HCT116 (cell line): ENCODE measurements around the gene FAM98A. TPM values are rescaled to one million over a fixed set of nuclear protein-coding genes. Genes with fewer than 3 reads are reported as not detected.

Experiments used
- ATAC-seq: fragments of 200-7000 bp; cut with Tn5 transposase; 2 replicates; pipeline ENCODE4 v1.9.1; 2020; ENCODE audit warnings: mild to moderate bottlenecking, moderate library complexity
- BruUV-seq: library from RNA; stranded (reverse); fragments of 400-500 nt; replicated peaks from 2 replicates; lab custom pipeline; 2021; lab: Mats Ljungman, UMichigan
- CTCF ChIA-PET: fragments of 300-600 bp; sonication (Branson Sonifier 250); formaldehyde crosslinking; loops from one replicate; lab custom pipeline; 2021; ENCODE audit warnings: antibody characterized with exemption; lab: Charles Lee
- POLR2A ChIA-PET: fragments of 300-600, 350-600 bp; sonication (Branson Sonifier 250); formaldehyde crosslinking; loops from one replicate; lab custom pipeline; 2021; ENCODE audit warnings: antibody characterized with exemption; lab: Charles Lee
- RAD21 ChIA-PET, 2 experiments: fragments of 300-600 bp; sonication (Branson Sonifier 250); formaldehyde crosslinking; loops; one replicate each; lab custom pipeline; 2023; ENCODE audit warnings: low total read pairs in 2 of 2; ENCODE audit not compliant: uncharacterized antibody in 2 of 2, unreplicated experiment in 2 of 2, low non-redundant PET in 1 of 2; lab: Charles Lee
- DNase-seq: peaks from one replicate; pipeline ENCODE4 v3.0.0-alpha.2; 2010; ENCODE audit warnings: low read depth, low spot score
- H2AFZ ChIP-seq: fragments of 200-600 bp; shearing (Covaris generic), sonication (generic); 2 replicates; pipeline ENCODE4 v1.6.1; 2017; ENCODE audit warnings: low read depth, mixed run types, mixed read lengths, antibody characterized with exemption, low read length; ENCODE audit not compliant: poor library complexity, severe bottlenecking
- H3K27ac ChIP-seq: 2 replicates; pipeline ENCODE4 v1.5.1; 2012; ENCODE audit warnings: low read depth, low read length
- H3K27me3 ChIP-seq: fragments of 200-600 bp; sonication (generic); 2 replicates; pipeline ENCODE4 v1.6.1; 2016; ENCODE audit warnings: mixed run types, low read length, mixed read lengths; ENCODE audit not compliant: insufficient read depth
- H3K36me3 ChIP-seq, 2 experiments: fragments of 200-500 bp in 1 of 2; fragments of 200-600 bp in 1 of 2; sonication (Bioruptor generic) in 1 of 2; sonication (generic) in 1 of 2; 2 replicates each; pipeline versions ENCODE4 v1.5.1 to v1.6.1; 2014 to 2016; ENCODE audit warnings: low read length in 2 of 2, inconsistent platforms in 1 of 2, mixed read lengths in 1 of 2, mixed run types in 1 of 2; ENCODE audit not compliant: insufficient read depth in 2 of 2, control insufficient read depth in 1 of 2
- H3K4me1 ChIP-seq, 2 experiments: fragments of 200-600 bp in 1 of 2; sonication (generic) in 1 of 2; 2 replicates each; pipeline versions ENCODE4 v1.5.1 to v1.6.1; 2012 to 2017; ENCODE audit warnings: low read length in 2 of 2, inconsistent platforms in 1 of 2, mild to moderate bottlenecking in 1 of 2, mixed read lengths in 1 of 2, mixed run types in 1 of 2, moderate library complexity in 1 of 2; ENCODE audit not compliant: insufficient read depth in 2 of 2, control insufficient read depth in 1 of 2
- H3K4me2 ChIP-seq: fragments of 200-600 bp; sonication (generic); 2 replicates; pipeline ENCODE4 v1.6.1; 2017; ENCODE audit warnings: mixed run types, low read length, mixed read lengths
- H3K4me3 ChIP-seq, 2 experiments: fragments of 200-600 bp in 1 of 2; sonication (generic) in 1 of 2; replicated peaks in 1 of 2; 2 replicates each; pipeline ENCODE4 v1.5.1; 2011 to 2016; ENCODE audit warnings: low read length in 2 of 2, control low read depth in 1 of 2, low read depth in 1 of 2, mild to moderate bottlenecking in 1 of 2, mixed read lengths in 1 of 2, mixed run types in 1 of 2
- H3K79me2 ChIP-seq: fragments of 200-600 bp; sonication (generic); 2 replicates; pipeline ENCODE4 v1.6.1; 2017; ENCODE audit warnings: mild to moderate bottlenecking, mixed run types, low read length, moderate library complexity, mixed read lengths; ENCODE audit not compliant: insufficient read depth
- H3K9ac ChIP-seq: fragments of 200-600 bp; sonication (generic); 2 replicates; pipeline ENCODE4 v1.6.1; 2016; ENCODE audit warnings: low read length, mixed read lengths
- H3K9me2 ChIP-seq: fragments of 200-600 bp; sonication (generic), shearing (Covaris generic); 2 replicates; pipeline ENCODE4 v1.6.1; 2017; ENCODE audit warnings: mixed run types, mild to moderate bottlenecking, moderate library complexity; ENCODE audit not compliant: insufficient read depth
- H3K9me3 ChIP-seq, 2 experiments: fragments of 200-500 bp in 1 of 2; fragments of 200-600 bp in 1 of 2; sonication (Bioruptor generic) in 1 of 2; sonication (generic) in 1 of 2; 2 replicates each; pipeline ENCODE4 v1.6.1; 2014 to 2017; ENCODE audit warnings: low read length in 2 of 2, mixed read lengths in 2 of 2, inconsistent platforms in 1 of 2, low read depth in 1 of 2, mild to moderate bottlenecking in 1 of 2, mixed run types in 1 of 2, moderate library complexity in 1 of 2; ENCODE audit not compliant: control insufficient read depth in 1 of 2, insufficient read depth in 1 of 2
- H4K20me1 ChIP-seq: fragments of 200-600 bp; sonication (generic), shearing (Covaris generic); 2 replicates; pipeline ENCODE4 v1.6.1; 2017; ENCODE audit warnings: mixed run types, mild to moderate bottlenecking, moderate library complexity; ENCODE audit not compliant: insufficient read depth
- CEBPB ChIP-seq: IDR thresholded peaks from 2 replicates; pipeline ENCODE4 v1.6.1; 2012; ENCODE audit warnings: low read depth
- ELF1 ChIP-seq: IDR thresholded peaks from 2 replicates; pipeline ENCODE4 v1.6.1; 2012; ENCODE audit warnings: low read depth, borderline replicate concordance
- JUND ChIP-seq: IDR thresholded peaks from 2 replicates; pipeline ENCODE4 v1.6.1; 2012
- POLR2AphosphoS5 ChIP-seq: IDR thresholded peaks from 2 replicates; pipeline ENCODE4 v1.6.1; 2011; ENCODE audit warnings: mild to moderate bottlenecking, low read depth, low read length, moderate library complexity
- ZFX ChIP-seq: fragments of 450-650 bp; IDR thresholded peaks from 2 replicates; pipeline ENCODE4 v1.6.1; 2017
- intact Hi-C: fragments of 100-400 bp; cut with micrococcal nuclease; formaldehyde crosslinking; loops from 2 replicates; pipeline ENCODE4 v1.10.0; 2022
- total RNA-seq: library from RNA; stranded (reverse); gene quantifications from one replicate; pipeline ENCODE4 v1.2.1, GENCODE V29; 2021; ENCODE audit not compliant: unreplicated experiment
- TF ChIP-seq, protein P1 (sequence below): IDR thresholded peaks from 2 replicates; pipeline ENCODE4 v1.6.1; 2012; ENCODE audit warnings: low read depth

Gene FAM98A
- total RNA-seq, 1 experiment from 2014 or later, result 42.9 TPM

DNA sequence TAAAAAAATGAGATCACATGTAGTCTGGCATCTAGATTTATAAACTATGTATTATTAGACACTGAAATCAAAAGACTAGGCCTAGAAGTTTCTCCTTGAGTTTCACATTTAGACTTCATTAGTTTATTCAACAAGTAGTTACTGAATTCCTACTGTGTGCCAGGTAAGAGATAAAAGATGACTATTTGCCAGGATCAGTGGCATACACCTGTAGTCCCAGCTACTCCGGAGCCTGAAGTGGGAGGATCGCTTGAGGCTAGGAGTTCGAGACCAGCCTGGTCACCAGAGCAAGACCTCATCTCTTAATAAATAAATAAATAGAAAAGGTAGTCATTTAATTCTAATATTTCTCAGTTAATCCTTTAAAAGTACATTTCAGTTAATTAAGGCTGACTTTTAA is 2.1 kb downstream of the FAM98A start (continued):
- TF ChIP-seq POLR2AphosphoS5 (no peak), CEBPB (no peak), JUND (no peak)

DNA sequence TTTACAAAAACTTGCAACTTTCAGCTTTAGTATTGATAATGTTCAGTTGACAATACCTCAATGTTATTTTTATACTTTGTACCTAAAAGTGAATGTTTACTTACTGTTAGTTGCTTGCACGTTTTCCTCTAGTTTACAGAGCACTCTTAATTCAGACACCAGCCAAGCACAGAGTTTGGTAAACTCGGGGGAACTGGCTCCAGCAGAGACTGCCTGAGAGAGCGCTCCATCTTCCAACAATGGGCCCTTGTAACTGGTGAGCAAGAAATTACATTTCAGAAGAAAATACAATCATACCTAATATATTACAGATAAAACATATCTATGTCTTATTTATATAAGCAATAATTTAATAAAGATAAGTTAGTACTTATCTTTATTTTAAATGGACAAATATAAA is 3.7 kb downstream of the FAM98A start:
- TF ChIP-seq ELF1 (no peak), ZFX (no peak)
- TF ChIP-seq, protein P1, sequence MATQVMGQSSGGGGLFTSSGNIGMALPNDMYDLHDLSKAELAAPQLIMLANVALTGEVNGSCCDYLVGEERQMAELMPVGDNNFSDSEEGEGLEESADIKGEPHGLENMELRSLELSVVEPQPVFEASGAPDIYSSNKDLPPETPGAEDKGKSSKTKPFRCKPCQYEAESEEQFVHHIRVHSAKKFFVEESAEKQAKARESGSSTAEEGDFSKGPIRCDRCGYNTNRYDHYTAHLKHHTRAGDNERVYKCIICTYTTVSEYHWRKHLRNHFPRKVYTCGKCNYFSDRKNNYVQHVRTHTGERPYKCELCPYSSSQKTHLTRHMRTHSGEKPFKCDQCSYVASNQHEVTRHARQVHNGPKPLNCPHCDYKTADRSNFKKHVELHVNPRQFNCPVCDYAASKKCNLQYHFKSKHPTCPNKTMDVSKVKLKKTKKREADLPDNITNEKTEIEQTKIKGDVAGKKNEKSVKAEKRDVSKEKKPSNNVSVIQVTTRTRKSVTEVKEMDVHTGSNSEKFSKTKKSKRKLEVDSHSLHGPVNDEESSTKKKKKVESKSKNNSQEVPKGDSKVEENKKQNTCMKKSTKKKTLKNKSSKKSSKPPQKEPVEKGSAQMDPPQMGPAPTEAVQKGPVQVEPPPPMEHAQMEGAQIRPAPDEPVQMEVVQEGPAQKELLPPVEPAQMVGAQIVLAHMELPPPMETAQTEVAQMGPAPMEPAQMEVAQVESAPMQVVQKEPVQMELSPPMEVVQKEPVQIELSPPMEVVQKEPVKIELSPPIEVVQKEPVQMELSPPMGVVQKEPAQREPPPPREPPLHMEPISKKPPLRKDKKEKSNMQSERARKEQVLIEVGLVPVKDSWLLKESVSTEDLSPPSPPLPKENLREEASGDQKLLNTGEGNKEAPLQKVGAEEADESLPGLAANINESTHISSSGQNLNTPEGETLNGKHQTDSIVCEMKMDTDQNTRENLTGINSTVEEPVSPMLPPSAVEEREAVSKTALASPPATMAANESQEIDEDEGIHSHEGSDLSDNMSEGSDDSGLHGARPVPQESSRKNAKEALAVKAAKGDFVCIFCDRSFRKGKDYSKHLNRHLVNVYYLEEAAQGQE, result no peak
- ChIA-PET POLR2A (no interaction called here), CTCF (interaction anchor here (1.0 kb wide), 1 partner anchor 12 kb away, joined by 6 read pairs; no protein-coding TSS in a partner anchor), RAD21 (no interaction called here)
- Histone ChIP-seq H4K20me1 (no peaks in the 10 kb centered on the region), H3K9me2 (no peaks in the 10 kb centered on the region), H3K4me1 (peaks cover 7 to 20% of the 10 kb centered on the region in 2 experiments), H3K9me3 (no peaks in the 10 kb centered on the region), H3K9ac (no peak overlapping the region), H3K36me3 (peaks cover 17 to 28% of the 10 kb centered on the region in 2 experiments; a peak in 3 of 4 replicates), H3K27ac (no peak overlapping the region), H3K4me2 (no peak overlapping the region), H2AFZ (no peak overlapping the region), H3K79me2 (peaks cover 55% of the 10 kb centered on the region), H3K4me3 (no peak overlapping the region), H3K27me3 (no peaks in the 10 kb centered on the region)
- DNase-seq, result no peak
- ATAC-seq, result no peak
- no TSS peak for BruUV-seq
- intact Hi-C loops, result no loop called here
